Fibroblast of skin of scalp (primary cell): ENCODE results near the gene NEURL2. TPM values are rescaled to one million over a fixed set of nuclear protein-coding genes. Genes with fewer than 3 reads are reported as not detected.
"Not testable (repeated sequence)": the region's sequence is repeated elsewhere in the genome, so short reads cannot be mapped to it uniquely, and the experiment has no call there.

Experiments
- DNase-seq: peaks from one replicate; pipeline ENCODE4 v3.0.0-alpha.2; 2013
- polyA plus RNA-seq, 2 experiments: library from polyadenylated mRNA; unstranded; fragments of 120-200 nt; gene quantifications; one replicate each; pipeline ENCODE4 v1.2.1, GENCODE V29; 2013; ENCODE audit not compliant: insufficient read length in 2 of 2

The NEURL2 gene
- 2.2 TPM for polyA plus RNA-seq (2013, experiment 1 of 2; ENCODE audit: insufficient read length)
- polyA plus RNA-seq (2013, experiment 2 of 2; ENCODE audit: insufficient read length): 2.2 TPM

- DNase-seq: peak; percentile 95
Measured at GRCh38 chr20:45890985-45891983, at the start of gene NEURL2, which contains the start of gene CTSA. NEURL2 (minus strand) TSS chr20:45891208; CDS start chr20:45890991, 217 bp downstream. CTSA (plus strand) TSS chr20:45891335; CDS start chr20:45891569, 234 bp downstream.

DNA sequence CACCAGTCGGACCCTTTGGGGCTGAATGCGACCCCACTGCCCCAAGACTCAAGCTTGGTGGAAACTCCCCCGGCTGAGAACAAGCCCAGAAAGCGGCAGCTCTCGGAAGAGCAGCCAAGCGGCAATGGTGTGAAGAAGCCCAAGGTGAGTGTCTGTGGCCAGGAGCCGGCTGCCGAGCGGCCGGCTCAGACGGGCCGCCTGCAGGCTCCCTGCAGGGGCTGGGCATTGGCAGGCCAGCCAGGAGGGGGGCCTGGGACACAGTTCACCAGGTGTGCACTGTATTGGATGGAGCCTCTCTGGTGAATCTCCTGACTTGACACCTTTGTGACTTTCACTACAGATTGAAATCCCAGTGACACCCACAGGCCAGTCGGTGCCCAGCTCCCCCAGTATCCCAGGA lies 49.5 kb upstream of the NEURL2 start:
- DNase-seq: no peak

DNA sequence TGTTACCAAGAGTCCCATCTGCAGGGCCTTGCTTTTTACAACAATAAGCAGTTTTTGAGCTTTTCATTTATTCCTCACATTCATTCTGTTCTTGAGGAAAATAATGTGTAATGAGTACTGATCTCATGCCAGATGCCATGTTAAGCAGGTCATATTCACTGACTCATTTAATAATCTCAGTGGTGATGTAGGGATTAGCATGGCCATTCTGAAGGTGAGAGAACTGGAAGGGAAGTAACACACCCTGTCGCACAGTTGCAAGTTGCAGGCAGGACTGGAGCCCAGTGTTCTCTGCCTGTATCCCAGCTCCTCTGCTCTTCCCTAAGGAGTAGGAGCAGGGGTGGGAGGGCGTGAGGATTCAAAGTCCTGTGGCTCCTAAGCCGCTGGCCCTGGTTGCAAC lies 49.0 kb upstream of the NEURL2 start:
- no peak for DNase-seq

GRCh38 chr20:45938727-45939438 lies 47.9 kb upstream of the NEURL2 start:
- DNase-seq: no peak

DNA sequence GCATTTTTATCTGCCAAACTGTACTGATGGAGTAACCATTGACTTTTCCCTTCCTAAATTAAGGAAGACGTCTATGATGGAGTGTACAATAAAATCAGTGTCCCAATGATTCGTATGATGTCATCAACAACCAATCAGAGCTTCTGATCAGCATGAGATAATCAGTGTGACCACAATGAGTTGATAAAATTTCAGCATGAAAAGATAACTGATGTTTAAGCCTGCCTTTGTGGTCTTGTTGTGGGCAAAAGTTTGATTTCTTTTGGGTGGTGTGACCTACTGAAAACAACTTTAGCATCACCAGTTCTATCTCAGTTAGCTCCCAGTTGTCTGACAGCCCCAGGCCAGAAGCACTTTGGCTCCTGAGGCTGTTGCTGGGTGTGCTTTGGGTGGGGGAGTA lies 46.8 kb upstream of the NEURL2 start:
- DNase-seq: no peak

DNA sequence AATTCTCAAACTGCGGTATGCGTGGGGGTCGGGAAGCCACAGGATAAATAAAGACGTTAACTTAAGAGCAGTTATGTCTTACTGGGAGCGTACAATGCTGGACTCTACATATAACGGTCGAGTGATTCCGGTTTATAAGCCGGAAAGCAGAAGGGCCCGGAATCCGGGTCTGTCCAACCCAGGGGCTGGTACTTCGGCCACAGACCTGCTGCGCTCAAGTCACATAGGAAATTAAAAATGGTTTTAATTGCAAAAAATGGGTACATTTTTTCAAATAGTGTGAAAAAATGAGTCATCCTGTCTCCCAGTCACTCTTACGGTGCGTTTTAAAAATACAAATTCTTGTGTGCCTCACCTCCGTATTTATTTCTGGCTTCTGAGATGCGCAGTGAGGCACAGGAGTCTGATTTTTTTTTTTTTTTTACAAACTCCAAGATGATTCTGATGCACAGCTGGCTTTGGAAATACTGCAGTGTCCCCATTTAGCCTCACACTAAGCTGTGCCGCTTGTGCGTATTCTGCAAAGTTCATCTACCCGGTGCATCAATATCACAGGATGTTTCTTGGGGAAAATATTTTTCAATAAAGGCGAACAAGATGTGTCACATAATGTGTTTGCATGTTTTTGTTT lies 44.5 kb upstream of the NEURL2 start:
- DNase-seq: no peak

- DNase-seq: peak; percentile 98
Measured at GRCh38 chr20:45934586-45935415, 43.8 kb upstream of the NEURL2 start, which contains the start of gene PCIF1. PCIF1 (plus strand) TSS chr20:45934683; CDS start chr20:45939000, 4,317 bp downstream.

- peak; percentile 38 for DNase-seq
Measured at GRCh38 chr20:45934046-45934585, 43.1 kb upstream of the NEURL2 start.

DNA sequence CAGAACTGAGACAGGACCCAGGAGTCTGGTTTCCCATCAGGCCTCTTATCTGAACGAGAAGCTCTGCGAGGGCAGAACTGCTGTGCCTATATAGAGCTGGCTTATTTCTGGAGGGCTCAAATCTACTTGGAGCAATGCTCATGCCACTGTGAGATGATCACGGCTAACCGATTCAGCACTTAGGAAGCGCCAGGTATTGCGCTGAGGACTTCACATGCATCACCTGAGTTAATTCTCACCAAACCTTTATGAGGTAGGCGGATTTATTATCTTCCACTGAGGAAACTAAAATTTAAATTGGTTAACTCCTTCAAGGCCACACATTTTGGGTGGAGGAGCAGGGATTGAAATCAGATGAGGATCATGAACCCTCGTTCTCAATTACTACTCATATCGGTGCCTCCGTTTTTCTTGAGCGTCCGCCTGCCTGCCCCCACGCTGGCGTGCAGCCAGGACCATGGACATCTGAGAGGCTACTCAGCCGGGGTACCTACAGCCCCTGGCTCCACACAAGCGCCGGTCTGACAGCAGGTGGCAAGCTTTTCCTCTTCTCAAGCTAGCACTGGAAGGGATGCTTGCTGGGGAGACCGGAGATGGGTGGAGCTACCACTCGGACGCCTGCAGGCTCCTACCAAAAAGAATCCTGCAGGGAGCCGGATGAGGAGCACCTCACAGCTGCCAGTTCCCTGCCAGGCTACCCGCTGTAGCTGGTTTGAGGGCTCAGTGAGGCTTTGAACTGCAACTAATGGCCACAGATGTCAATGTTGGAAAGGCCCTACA lies 42.4 kb upstream of the NEURL2 start:
- DNase-seq: peak; percentile 74

DNA sequence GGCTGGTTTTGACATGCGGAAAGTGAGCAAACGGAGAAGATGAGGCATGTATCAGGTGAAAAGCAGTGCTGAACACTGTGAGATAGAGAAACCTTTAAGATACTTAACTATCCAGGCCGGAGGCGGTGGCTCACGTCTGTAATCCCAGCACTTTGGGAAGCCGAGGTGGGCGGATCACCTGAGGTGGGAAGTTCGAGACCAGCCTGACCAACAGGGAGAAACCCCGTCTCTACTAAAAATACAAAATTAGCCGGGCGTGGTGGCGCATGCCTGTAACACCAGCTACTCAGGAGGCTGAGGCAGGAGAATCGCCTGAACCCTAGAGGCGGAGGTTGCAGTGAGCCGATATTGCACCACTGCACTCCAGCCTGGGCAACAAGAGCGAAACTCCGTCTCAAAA lies 40.7 kb upstream of the NEURL2 start:
- DNase-seq: not testable (repeated sequence)

GRCh38 chr20:45927071-45927878 lies 36.3 kb upstream of the NEURL2 start:
- DNase-seq: no peak

- no peak for DNase-seq
Measured at GRCh38 chr20:45926731-45927070, 35.7 kb upstream of the NEURL2 start.

DNA sequence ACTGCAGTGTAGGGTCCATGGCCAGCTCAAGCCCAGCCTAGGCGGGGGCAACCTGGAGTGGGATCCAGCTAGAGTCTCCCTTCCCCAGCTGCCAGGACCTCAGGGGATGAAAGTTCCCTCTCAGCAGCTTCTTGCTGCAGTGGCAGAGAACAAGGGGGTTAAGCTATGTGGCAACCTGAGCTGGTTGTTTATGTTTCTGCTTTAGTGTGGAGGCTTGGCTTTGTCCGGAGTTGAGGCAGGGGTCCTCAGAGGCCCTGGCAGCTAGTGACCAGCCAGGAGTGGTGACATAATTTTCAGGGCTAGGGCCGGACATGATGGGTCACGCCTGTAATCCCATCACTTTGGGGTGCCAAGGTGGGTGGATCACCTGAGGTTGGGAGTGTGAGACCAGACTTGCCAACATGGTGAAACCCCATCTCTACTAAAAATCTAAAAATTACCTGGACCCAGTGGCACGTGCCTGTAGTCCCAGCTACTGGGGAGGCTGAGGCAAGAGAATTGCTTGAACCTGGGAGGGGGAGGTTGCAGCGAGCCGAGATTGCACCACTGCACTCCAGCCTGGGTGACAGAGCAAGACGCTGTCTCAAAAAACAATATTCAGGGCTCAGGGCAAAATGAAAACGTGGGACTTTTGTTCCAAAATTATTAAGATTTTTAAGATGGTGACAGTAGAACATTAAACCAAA lies 35.0 kb upstream of the NEURL2 start:
- DNase-seq: no peak

DNA sequence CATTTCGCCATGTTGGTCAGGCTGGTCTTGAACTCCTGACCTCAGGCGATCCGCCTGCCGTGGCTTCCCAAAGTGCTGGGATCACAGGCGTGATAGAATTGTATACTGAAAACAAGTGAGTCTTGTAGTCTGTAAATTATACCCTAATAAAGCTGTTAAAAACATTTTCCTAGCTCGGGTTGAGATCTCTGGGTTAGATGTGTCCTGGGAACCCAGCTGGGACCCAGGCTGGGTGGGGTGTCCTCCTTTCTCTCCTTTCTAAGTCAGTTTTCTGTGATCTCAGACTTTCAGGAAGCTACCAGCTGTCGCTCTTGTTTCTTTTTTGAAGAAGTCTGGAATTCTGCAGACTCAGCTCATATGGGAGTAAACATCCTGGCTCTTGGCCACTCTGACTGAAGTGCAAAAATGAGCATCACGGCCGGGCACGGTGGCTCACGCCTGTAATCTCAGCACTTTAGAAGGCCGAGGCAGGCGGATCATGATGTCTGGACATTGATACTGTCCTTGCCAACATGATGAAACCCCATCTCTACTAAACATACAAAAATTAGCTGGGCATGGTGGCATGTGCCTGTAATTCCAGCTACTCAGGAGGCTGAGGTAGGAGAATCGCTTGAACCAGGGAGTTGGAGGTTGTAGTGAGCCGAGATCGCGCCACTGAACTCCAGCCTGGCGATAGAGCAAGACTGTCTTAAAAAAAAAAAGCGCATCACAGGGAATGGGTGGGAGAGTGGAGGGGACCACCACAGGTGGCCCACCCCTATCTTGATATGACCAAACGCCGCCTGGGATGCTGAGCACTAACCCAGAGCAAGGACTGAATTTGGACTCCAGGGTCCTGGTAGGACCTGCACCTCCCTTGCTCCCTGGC lies 33.6 kb upstream of the NEURL2 start:
- peak; percentile 42 for DNase-seq

- no peak for DNase-seq
Measured at GRCh38 chr20:45921337-45922189, 30.6 kb upstream of the NEURL2 start.

DNA sequence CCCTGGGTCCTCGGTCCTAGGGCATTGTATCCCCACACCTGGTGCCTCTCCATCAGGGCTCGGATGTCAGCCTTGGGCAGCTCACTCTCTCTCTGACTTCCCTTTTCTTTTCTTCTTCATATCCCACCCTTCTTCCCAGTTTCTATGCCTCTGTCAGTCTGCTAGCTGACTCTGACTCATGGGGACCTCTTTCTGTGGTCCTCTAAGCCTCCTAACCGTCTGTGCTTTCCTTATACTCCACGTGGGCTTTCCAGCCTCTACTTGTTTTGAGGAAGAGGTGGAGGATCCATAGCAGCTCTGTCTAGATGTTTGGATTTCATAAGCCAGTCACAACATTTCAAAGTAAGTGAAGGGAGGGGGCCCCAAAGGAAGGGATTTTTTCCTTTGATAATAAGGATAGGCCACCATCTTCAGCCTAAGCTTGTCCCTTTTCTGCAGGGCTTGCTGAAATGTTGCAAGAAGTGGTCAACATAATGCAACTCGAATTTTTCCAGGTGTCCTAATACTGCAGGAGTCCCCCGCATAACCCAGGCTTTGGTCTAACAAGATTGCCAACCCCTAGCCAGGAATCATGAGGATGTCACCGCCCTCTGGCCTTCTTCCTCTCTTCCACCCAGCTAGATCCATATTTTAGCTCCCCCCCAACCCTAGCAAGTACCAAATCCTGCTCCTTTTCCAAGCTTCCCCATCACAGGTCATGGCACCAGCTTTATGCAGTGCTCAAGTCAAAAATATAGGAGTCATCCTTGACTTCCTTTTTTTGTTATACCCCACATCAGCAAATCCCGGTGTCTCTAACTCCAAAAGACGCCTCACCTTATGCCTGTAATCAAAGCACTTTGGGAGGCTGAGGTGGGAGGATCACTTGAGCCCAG lies 29.7 kb upstream of the NEURL2 start:
- no peak for DNase-seq
